CD14-positive monocyte (primary cell): Measurements from ENCODE around the gene ERO1B. TPM values are rescaled to one million over a fixed set of nuclear protein-coding genes. Genes with fewer than 3 reads are reported as not detected.

ENCODE experiments used
- DNase-seq, 3 donors: peaks; one replicate each; pipeline ENCODE4 v3.0.0-alpha.2; 2011 to 2022
- H2AFZ ChIP-seq: 2 replicates; pipeline ENCODE4 v1.6.0; 2012; ENCODE audit warnings: mild to moderate bottlenecking, low read depth, low read length, inconsistent platforms; ENCODE audit not compliant: insufficient read depth, poor library complexity, severe bottlenecking
- H3K27ac ChIP-seq, 2 donors: 1 replicate in 1 of 2; 2 replicates in 1 of 2; pipeline ENCODE4 v1.5.1; 2012 to 2013; ENCODE audit warnings: low read length in 2 of 2, control low read depth in 1 of 2, inconsistent platforms in 1 of 2, low read depth in 1 of 2, mild to moderate bottlenecking in 1 of 2
- H3K27me3 ChIP-seq, 2 donors: one replicate each; pipeline versions ENCODE4 v1.6.0 to v1.6.1; 2011 to 2013; ENCODE audit warnings: low read length in 2 of 2; ENCODE audit not compliant: control insufficient read depth in 2 of 2, insufficient read depth in 2 of 2
- H3K36me3 ChIP-seq, 2 donors: replicated peaks in 1 of 2; 1 replicate in 1 of 2; 2 replicates in 1 of 2; pipeline versions ENCODE4 v1.5.1 to v1.6.1; 2012 to 2013; ENCODE audit warnings: low read length in 2 of 2, control low read depth in 1 of 2, inconsistent platforms in 1 of 2, mild to moderate bottlenecking in 1 of 2; ENCODE audit not compliant: insufficient read depth in 2 of 2, control insufficient read depth in 1 of 2
- H3K4me1 ChIP-seq, 2 donors: 1 replicate in 1 of 2; 2 replicates in 1 of 2; pipeline versions ENCODE4 v1.5.1 to v1.6.1; 2012 to 2013; ENCODE audit warnings: low read length in 2 of 2, control low read depth in 1 of 2, inconsistent platforms in 1 of 2, mild to moderate bottlenecking in 1 of 2, moderate library complexity in 1 of 2; ENCODE audit not compliant: insufficient read depth in 2 of 2, control insufficient read depth in 1 of 2
- H3K4me2 ChIP-seq: replicated peaks from 2 replicates; pipeline ENCODE3; 2012; ENCODE audit warnings: low read length, moderate library complexity, mild to moderate bottlenecking; ENCODE audit not compliant: poor library complexity, severe bottlenecking; ENCODE audit errors: extremely low read depth
- H3K4me3 ChIP-seq, 3 experiments: fragments of 200-600 bp in 1 of 3; sonication (generic) in 1 of 3; replicated peaks in 1 of 3; 1 replicate in 2 of 3; 2 replicates in 1 of 3; pipeline ENCODE4 v1.5.1; 2011 to 2013; ENCODE audit warnings: low read length in 3 of 3, mild to moderate bottlenecking in 3 of 3, control low read depth in 2 of 3, low read depth in 2 of 3, inconsistent platforms in 1 of 3, moderate library complexity in 1 of 3
- H3K79me2 ChIP-seq: 2 replicates; pipeline ENCODE4 v1.6.0; 2012; ENCODE audit warnings: mild to moderate bottlenecking, control low read depth, inconsistent platforms, low read length, moderate library complexity; ENCODE audit not compliant: insufficient read depth
- H3K9ac ChIP-seq: 2 replicates; pipeline ENCODE4 v1.6.0; 2017; ENCODE audit warnings: low read length, mild to moderate bottlenecking; ENCODE audit not compliant: insufficient read depth, poor library complexity, severe bottlenecking
- H3K9me3 ChIP-seq, 2 donors: replicated peaks in 1 of 2; 1 replicate in 1 of 2; 2 replicates in 1 of 2; pipeline versions ENCODE4 v1.5.1 to v1.6.1; 2012 to 2013; ENCODE audit warnings: low read length in 2 of 2, control low read depth in 1 of 2; ENCODE audit not compliant: control insufficient read depth in 1 of 2, insufficient read depth in 1 of 2
- H4K20me1 ChIP-seq: 2 replicates; pipeline ENCODE4 v1.6.0; 2012; ENCODE audit warnings: mild to moderate bottlenecking, low read length, control low read depth, moderate library complexity; ENCODE audit not compliant: insufficient read depth
- H3K27ac Mint-ChIP-seq, 7 donors: one replicate each; pipeline ENCODE4 v1.8.0; 2020; ENCODE audit warnings: mild to moderate bottlenecking in 7 of 7, mixed read lengths in 7 of 7, moderate library complexity in 6 of 7, inconsistent platforms in 2 of 7
- H3K27me3 Mint-ChIP-seq, 3 donors: one replicate each; pipeline ENCODE4 v1.8.0; 2021 to 2022; ENCODE audit warnings: low read depth in 3 of 3, mild to moderate bottlenecking in 3 of 3, mixed read lengths in 3 of 3, moderate library complexity in 3 of 3, inconsistent platforms in 1 of 3
- H3K36me3 Mint-ChIP-seq, 2 donors: one replicate each; pipeline ENCODE4 v1.8.0; 2020; ENCODE audit warnings: mixed read lengths in 2 of 2, inconsistent platforms in 1 of 2, mild to moderate bottlenecking in 1 of 2
- H3K4me1 Mint-ChIP-seq: one replicate; pipeline ENCODE4 v1.8.0; 2020; ENCODE audit warnings: mild to moderate bottlenecking, mixed read lengths
- H3K4me3 Mint-ChIP-seq, 2 donors: one replicate each; pipeline ENCODE4 v1.8.0; 2020; ENCODE audit warnings: mild to moderate bottlenecking in 2 of 2, mixed read lengths in 2 of 2, moderate library complexity in 1 of 2
- H3K9me3 Mint-ChIP-seq, 7 donors: one replicate each; pipeline ENCODE4 v1.8.0; 2020 to 2022; ENCODE audit warnings: mixed read lengths in 7 of 7, mild to moderate bottlenecking in 6 of 7, moderate library complexity in 6 of 7, inconsistent platforms in 2 of 7
- CTCF ChIP-seq: fragments of 200-600 bp; IDR thresholded peaks from one replicate; pipeline ENCODE4 v1.8.0; 2022; ENCODE audit warnings: antibody characterized with exemption, mild to moderate bottlenecking
- WGBS: methylation state at CpG from one replicate; pipeline ENCODE4 v1.1.5; 2013; ENCODE audit warnings: missing lambda C conversion rate; ENCODE audit not compliant: insufficient coverage; 5-methylcytosine and 5-hydroxymethylcytosine counted together
- intact Hi-C, 2 donors: fragments of 100-400 bp; cut with micrococcal nuclease; formaldehyde crosslinking; loops; one replicate each; pipeline versions ENCODE4 v1.15.0 to v1.15.1; 2023
- polyA plus RNA-seq, 3 donors: library from polyadenylated mRNA; depleted of rRNA in 1 of 3; unstranded in 2 of 3; stranded (reverse) in 1 of 3; fragments of 300-500 nt in 2 of 3; fragments of >200 nt in 1 of 3; fragmentation: Illumina TruSeq in 2 of 3; gene quantifications; 1 replicate in 2 of 3; 2 replicates in 1 of 3; pipeline ENCODE4 v1.2.3, GENCODE V29; 2012 to 2021

Gene ERO1B
- polyA plus RNA-seq, 3 donors = 2.7 to 4.2 (median 3.2) TPM

- intact Hi-C loops = no loop called here
- Histone ChIP-seq H3K9ac (no peak overlapping the region), H3K4me3 (no peak overlapping the region), H3K27me3 (no peaks in the 10 kb centered on the region), H3K79me2 (no peaks in the 10 kb centered on the region), H4K20me1 (no peaks in the 10 kb centered on the region), H3K4me2 (no peak overlapping the region), H2AFZ (no peak overlapping the region), H3K9me3 (no peaks in the 10 kb centered on the region), H3K27ac (no peak overlapping the region), H3K36me3 (no peaks in the 10 kb centered on the region), H3K4me1 (no peaks in the 10 kb centered on the region)
- no peak for DNase-seq
- Mint-ChIP-seq H3K27ac (no peak overlapping the region), H3K36me3 (no peaks in the 10 kb centered on the region), H3K4me1 (no peaks in the 10 kb centered on the region), H3K9me3 (no peaks in the 10 kb centered on the region), H3K27me3 (peaks cover 0 to 2% (median 1%) of the 10 kb centered on the region in 3 donors), H3K4me3 (no peak overlapping the region)
- no peak for TF ChIP-seq CTCF
- 100% methylated on average over 1 of the region's 3 CpGs for WGBS
Observed at GRCh38 chr1:236292425-236292824, 10.7 kb upstream of the ERO1B start.

- Histone ChIP-seq H3K27me3 (no peaks in the 10 kb centered on the region), H3K4me3 (no peak overlapping the region), H3K36me3 (no peaks in the 10 kb centered on the region), H3K4me2 (no peak overlapping the region), H3K27ac (no peak overlapping the region), H3K9ac (no peak overlapping the region), H3K9me3 (no peaks in the 10 kb centered on the region), H3K79me2 (no peaks in the 10 kb centered on the region), H4K20me1 (no peaks in the 10 kb centered on the region), H3K4me1 (peaks cover 6 to 8% of the 10 kb centered on the region in 2 donors), H2AFZ (peak overlapping the region; percentile 13)
- H3K36me3 Mint-ChIP-seq = no peaks in the 10 kb centered on the region
- H3K9me3 Mint-ChIP-seq = no peaks in the 10 kb centered on the region
- no peak for TF ChIP-seq CTCF
- no CpG with 5 or more reads among the region's 1 CpG for WGBS
- intact Hi-C loops = loop anchor here in 1 of 2 donors (10.0 kb wide), 3 partner anchors 185 to 505 kb away; partner anchors contain the start of genes LGALS8 and MTR
- H3K27me3 Mint-ChIP-seq = peaks cover 0 to 2% (median 1%) of the 10 kb centered on the region in 3 donors
- no peak overlapping the region for H3K27ac Mint-ChIP-seq
- H3K4me3 Mint-ChIP-seq = no peak overlapping the region
- H3K4me1 Mint-ChIP-seq = peaks cover 11% of the 10 kb centered on the region
- DNase-seq = no peak
Observed at GRCh38 chr1:236289492-236290131, 7.9 kb upstream of the ERO1B start.
